Tibial nerve (tissue), 4 donors: ENCODE results near the gene CDH4.

ENCODE experiments used
- CTCF ChIP-seq, 5 experiments: fragments of 200-600 bp in 3 of 5; fragments of 450-650 bp in 2 of 5; sonication (generic) in 3 of 5; IDR thresholded peaks; one replicate each; pipeline ENCODE4 v1.5.1; 2016 to 2019; ENCODE audit warnings: antibody characterized with exemption in 5 of 5, mild to moderate bottlenecking in 3 of 5, moderate library complexity in 2 of 5
- EP300 ChIP-seq, 2 donors: sonication (generic); formaldehyde crosslinking; IDR thresholded peaks; one replicate each; pipeline ENCODE4 v1.6.1; 2017; ENCODE audit warnings: antibody characterized with exemption in 2 of 2, mild to moderate bottlenecking in 1 of 2
- POLR2A ChIP-seq, 2 donors: fragments of 450-650 bp; IDR thresholded peaks; one replicate each; pipeline ENCODE4 v1.6.1; 2017; ENCODE audit warnings: antibody characterized with exemption in 2 of 2, mild to moderate bottlenecking in 2 of 2, moderate library complexity in 2 of 2

GRCh38 chr20:61775423-61775822 lies 523.4 kb downstream of the CDH4 start:
- TF ChIP-seq CTCF (IDR thresholded peaks at IDR 0.05) (no peak), POLR2A (IDR thresholded peaks at IDR 0.05) (no peak), EP300 (IDR thresholded peaks at IDR 0.05) (no peak)
